AG10803 (cell line): Measurements from ENCODE around the gene CER1.

ENCODE experiments used
- DNase-seq: peaks from one replicate; pipeline ENCODE4 v3.0.0; 2010; ENCODE audit warnings: low read depth
- H3K4me3 ChIP-seq: 2 replicates; pipeline ENCODE4 v1.5.1; 2011; ENCODE audit warnings: mild to moderate bottlenecking, low read length, control low read depth
- CTCF ChIP-seq: conservative IDR thresholded peaks from 2 replicates; pipeline ENCODE4 v1.5.1; 2011; ENCODE audit warnings: mild to moderate bottlenecking, low read length, control low read depth, inconsistent platforms

Gene CER1

GRCh38 chr9:14746626-14747025 lies 24.1 kb upstream of the CER1 start:
- no peak for DNase-seq
- TF ChIP-seq CTCF = no peak
- no peak overlapping the region for H3K4me3 ChIP-seq

- no peak for TF ChIP-seq CTCF
- no peak for DNase-seq
- no peak overlapping the region for H3K4me3 ChIP-seq
Observed at GRCh38 chr9:14744768-14745167, 22.2 kb upstream of the CER1 start.

GRCh38 chr9:14741369-14741768 lies 18.8 kb upstream of the CER1 start:
- TF ChIP-seq CTCF = no peak
- DNase-seq = no peak
- no peak overlapping the region for H3K4me3 ChIP-seq

- DNase-seq = no peak
- no peak overlapping the region for H3K4me3 ChIP-seq
- TF ChIP-seq CTCF = no peak
Observed at GRCh38 chr9:14733133-14733532, 10.6 kb upstream of the CER1 start.

- no peak overlapping the region for H3K4me3 ChIP-seq
- no peak for TF ChIP-seq CTCF
- no peak for DNase-seq
Observed at GRCh38 chr9:14731294-14731981, 8.9 kb upstream of the CER1 start.

- DNase-seq = peak; percentile 1
- no peak for TF ChIP-seq CTCF
- no peak overlapping the region for H3K4me3 ChIP-seq
Observed at GRCh38 chr9:14730461-14730898, 7.9 kb upstream of the CER1 start.

GRCh38 chr9:14723301-14723700 lies 768 bp upstream of the CER1 start:
- no peak overlapping the region for H3K4me3 ChIP-seq
- no peak for DNase-seq
- no peak for TF ChIP-seq CTCF
